Measurements from ENCODE around the gene SLC8A1.

Gene SLC8A1

GRCh38 chr2:40147360-40147759 lies 304.5 kb downstream of the SLC8A1 start:
- DNase-seq (ENCODE audit: low spot score) = no peak

- DNase-seq (ENCODE audit: low spot score) = no peak
These were observed 307.9 kb downstream of the SLC8A1 start for GRCh38 chr2:40144022-40144421.

- no peak for DNase-seq (ENCODE audit: low spot score)
These were observed 313.6 kb downstream of the SLC8A1 start for GRCh38 chr2:40138314-40138713.

GRCh38 chr2:40131081-40131704 lies 320.7 kb downstream of the SLC8A1 start:
- no peak for DNase-seq (ENCODE audit: low spot score)

- no peak for DNase-seq (ENCODE audit: low spot score)
These were observed 321.5 kb downstream of the SLC8A1 start for GRCh38 chr2:40130251-40130994.

GRCh38 chr2:40129725-40130124 lies 322.2 kb downstream of the SLC8A1 start:
- DNase-seq (ENCODE audit: low spot score) = no peak

- DNase-seq (ENCODE audit: low spot score) = no peak
These were observed 323.1 kb downstream of the SLC8A1 start for GRCh38 chr2:40128796-40129195.

- DNase-seq (ENCODE audit: low spot score) = no peak
These were observed 323.9 kb downstream of the SLC8A1 start for GRCh38 chr2:40127890-40128557.

GRCh38 chr2:40127146-40127545 lies 324.7 kb downstream of the SLC8A1 start:
- no peak for DNase-seq (ENCODE audit: low spot score)

- no peak for DNase-seq (ENCODE audit: low spot score)
These were observed 325.9 kb downstream of the SLC8A1 start for GRCh38 chr2:40126006-40126405.

- no peak for DNase-seq (ENCODE audit: low spot score)
These were observed 328.1 kb downstream of the SLC8A1 start for GRCh38 chr2:40123746-40124145.

GRCh38 chr2:40123326-40123725 lies 328.6 kb downstream of the SLC8A1 start:
- DNase-seq (ENCODE audit: low spot score) = no peak

- no peak for DNase-seq (ENCODE audit: low spot score)
These were observed 330.9 kb downstream of the SLC8A1 start for GRCh38 chr2:40120957-40121356.

GRCh38 chr2:40120026-40120425 lies 331.9 kb downstream of the SLC8A1 start:
- DNase-seq (ENCODE audit: low spot score) = no peak

GRCh38 chr2:40118622-40119021 lies 333.3 kb downstream of the SLC8A1 start:
- DNase-seq (ENCODE audit: low spot score) = no peak

- DNase-seq (ENCODE audit: low spot score) = no peak
These were observed 336.0 kb downstream of the SLC8A1 start for GRCh38 chr2:40115894-40116293.

- DNase-seq (ENCODE audit: low spot score) = no peak
These were observed 336.5 kb downstream of the SLC8A1 start for GRCh38 chr2:40115348-40115747.

- DNase-seq (ENCODE audit: low spot score) = no peak
These were observed 337.9 kb downstream of the SLC8A1 start for GRCh38 chr2:40113997-40114396.

- no peak for DNase-seq (ENCODE audit: low spot score)
These were observed 338.5 kb downstream of the SLC8A1 start for GRCh38 chr2:40113272-40113968.

- no peak for DNase-seq (ENCODE audit: low spot score)
These were observed 342.5 kb downstream of the SLC8A1 start for GRCh38 chr2:40109381-40109780.

- no peak for DNase-seq (ENCODE audit: low spot score)
These were observed 343.0 kb downstream of the SLC8A1 start for GRCh38 chr2:40108851-40109250.

GRCh38 chr2:40106061-40106460 lies 345.8 kb downstream of the SLC8A1 start:
- no peak for DNase-seq (ENCODE audit: low spot score)

GRCh38 chr2:40105593-40105992 lies 346.3 kb downstream of the SLC8A1 start:
- no peak for DNase-seq (ENCODE audit: low spot score)

Data from ecto neural progenitor cell (in vitro differentiated cells).